NT2/D1 (cell line): ENCODE data around the gene HTR3B.

Experiments used
- SUZ12 ChIP-seq: IDR thresholded peaks from 2 replicates; pipeline ENCODE4 v1.6.1; 2011; ENCODE audit not compliant: insufficient read length, insufficient read depth; ENCODE audit errors: extremely low read depth
- YY1 ChIP-seq: IDR thresholded peaks from 2 replicates; pipeline ENCODE4 v1.6.1; 2011; ENCODE audit not compliant: insufficient read length, insufficient read depth
- ZNF274 ChIP-seq: IDR thresholded peaks from 2 replicates; pipeline ENCODE4 v1.6.1; 2011; ENCODE audit warnings: mild to moderate bottlenecking, low read depth, low read length

DNA sequence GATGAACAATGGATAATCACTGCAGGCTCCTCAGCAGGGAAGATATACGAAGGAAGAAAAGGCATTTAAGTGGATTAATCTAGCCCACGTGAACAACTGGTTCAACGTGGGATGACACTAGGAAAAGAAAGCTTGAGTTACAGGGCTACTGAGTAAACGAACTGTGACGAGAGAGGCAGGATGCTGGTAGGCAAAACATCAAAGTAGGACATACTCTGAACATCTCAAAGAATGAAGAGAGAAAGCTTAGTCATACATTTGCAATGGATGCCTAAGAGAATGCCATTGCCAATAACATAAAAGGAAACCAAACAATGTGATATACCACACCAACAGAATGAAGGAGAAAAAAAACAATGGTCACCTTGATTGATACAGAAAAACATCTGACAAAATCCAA is 42.2 kb upstream of the HTR3B start:
- TF ChIP-seq YY1 (no peak), SUZ12 (no peak), ZNF274 (no peak)
